ENCODE measurements around the gene PGBD4.

DNA sequence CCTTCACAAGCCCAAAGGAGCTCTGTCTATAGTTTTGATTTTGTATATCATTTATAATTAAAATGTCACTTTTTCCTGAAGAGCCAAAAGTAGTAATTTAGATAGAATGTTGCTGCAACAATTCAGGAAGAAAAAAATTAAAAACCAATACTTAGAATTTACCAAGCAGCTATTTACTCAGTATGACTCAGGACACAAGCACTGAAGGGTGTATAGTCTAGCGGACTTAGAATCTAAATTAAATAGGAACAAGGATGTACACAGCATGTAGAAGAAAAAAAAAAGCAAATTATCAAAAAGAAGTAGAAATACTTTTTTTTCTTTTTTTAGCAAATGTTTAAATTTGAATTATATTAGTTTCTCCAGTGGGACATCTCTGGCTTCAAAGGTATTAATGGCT, 31.6 kb downstream of the PGBD4 start:
- TF ChIP-seq, protein P1, sequence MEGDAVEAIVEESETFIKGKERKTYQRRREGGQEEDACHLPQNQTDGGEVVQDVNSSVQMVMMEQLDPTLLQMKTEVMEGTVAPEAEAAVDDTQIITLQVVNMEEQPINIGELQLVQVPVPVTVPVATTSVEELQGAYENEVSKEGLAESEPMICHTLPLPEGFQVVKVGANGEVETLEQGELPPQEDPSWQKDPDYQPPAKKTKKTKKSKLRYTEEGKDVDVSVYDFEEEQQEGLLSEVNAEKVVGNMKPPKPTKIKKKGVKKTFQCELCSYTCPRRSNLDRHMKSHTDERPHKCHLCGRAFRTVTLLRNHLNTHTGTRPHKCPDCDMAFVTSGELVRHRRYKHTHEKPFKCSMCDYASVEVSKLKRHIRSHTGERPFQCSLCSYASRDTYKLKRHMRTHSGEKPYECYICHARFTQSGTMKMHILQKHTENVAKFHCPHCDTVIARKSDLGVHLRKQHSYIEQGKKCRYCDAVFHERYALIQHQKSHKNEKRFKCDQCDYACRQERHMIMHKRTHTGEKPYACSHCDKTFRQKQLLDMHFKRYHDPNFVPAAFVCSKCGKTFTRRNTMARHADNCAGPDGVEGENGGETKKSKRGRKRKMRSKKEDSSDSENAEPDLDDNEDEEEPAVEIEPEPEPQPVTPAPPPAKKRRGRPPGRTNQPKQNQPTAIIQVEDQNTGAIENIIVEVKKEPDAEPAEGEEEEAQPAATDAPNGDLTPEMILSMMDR (IDR thresholded peaks at IDR 0.05), result no peak
- no peak for TF ChIP-seq ZFX (IDR thresholded peaks at IDR 0.05; ENCODE audit: borderline replicate concordance)

Data from 22Rv1 (cell line).